ENCODE measurements around the gene TRAPPC3L. TPM values are rescaled to one million over a fixed set of nuclear protein-coding genes. Genes with fewer than 3 reads are reported as not detected.

The TRAPPC3L gene
- 0.06 TPM for total RNA-seq

GRCh38 chr6:116545651-116546050, at the start of gene TRAPPC3L:
Gene TRAPPC3L (minus strand): TSS chr6:116545684. CDS start chr6:116545514, 170 bp downstream.

DNA sequence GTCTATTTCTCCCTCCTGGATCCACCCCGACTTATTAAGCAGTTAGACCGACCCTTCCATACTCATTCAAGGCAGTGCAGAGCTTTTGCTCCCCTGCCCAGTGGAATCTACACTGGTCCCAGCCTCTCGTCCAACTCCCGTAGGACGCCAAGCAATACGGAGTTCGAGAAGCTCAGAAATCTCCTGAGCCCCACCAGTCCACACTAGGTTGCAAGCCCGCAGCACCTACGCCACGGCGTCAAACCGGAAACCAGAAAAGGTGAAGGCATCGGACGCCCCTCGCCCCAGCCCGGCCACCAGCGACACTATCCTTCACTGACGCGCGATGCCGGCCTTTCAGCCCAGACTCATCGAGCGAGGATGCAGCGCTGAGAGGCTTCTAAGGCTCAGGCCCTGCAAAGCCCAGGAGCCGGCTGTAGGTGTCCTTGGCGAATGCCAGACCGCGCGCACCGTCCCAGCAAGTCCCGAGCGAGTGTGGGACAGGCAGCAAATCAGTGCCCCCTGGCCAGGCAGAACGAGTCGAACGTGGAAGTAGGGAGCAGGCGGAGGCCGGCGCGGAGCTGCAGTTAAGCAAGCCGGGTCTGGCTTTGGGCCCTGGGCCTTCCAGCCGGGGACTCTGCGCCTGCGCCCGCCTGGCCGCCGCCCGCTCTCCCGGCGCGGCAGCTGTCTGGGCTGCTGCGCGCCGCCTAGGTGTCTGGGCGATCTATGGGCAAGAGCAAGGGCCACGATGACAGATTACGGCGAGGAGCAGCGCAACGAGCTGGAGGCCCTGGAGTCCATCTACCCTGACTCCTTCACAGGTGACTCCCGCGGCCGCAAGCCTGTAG, 25.6 kb upstream of the TRAPPC3L start, which contains the start of gene RWDD1:
TSS of gene RWDD1 (plus strand) at position 649 of the 827 bp plus-strand sequence. CDS start at position 728, 79 bp downstream.

DNA sequence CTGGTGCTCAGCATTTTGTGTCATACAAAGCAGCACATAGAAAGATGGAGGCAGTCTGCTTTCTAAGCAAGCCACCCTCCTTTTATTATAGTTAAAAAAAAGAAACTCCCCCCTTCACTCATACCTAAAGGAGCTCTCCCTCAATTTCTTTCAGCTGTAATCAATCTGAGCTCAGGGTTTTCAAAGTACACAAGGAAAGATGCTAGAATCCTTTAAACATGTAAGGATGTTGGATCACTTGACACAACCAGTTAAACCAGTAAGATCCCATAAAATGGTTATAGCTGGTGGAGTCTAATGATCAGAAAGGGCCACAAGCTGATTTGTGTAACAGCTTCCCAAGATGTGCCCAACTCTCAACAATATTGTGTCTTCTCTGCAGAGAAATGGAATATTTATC, 8.0 kb upstream of the TRAPPC3L start, which contains the start of gene CALHM4:
TSS of gene CALHM4 (plus strand) at position 301 of the 400 bp plus-strand sequence. CDS start at position 344, 43 bp downstream.

DNA sequence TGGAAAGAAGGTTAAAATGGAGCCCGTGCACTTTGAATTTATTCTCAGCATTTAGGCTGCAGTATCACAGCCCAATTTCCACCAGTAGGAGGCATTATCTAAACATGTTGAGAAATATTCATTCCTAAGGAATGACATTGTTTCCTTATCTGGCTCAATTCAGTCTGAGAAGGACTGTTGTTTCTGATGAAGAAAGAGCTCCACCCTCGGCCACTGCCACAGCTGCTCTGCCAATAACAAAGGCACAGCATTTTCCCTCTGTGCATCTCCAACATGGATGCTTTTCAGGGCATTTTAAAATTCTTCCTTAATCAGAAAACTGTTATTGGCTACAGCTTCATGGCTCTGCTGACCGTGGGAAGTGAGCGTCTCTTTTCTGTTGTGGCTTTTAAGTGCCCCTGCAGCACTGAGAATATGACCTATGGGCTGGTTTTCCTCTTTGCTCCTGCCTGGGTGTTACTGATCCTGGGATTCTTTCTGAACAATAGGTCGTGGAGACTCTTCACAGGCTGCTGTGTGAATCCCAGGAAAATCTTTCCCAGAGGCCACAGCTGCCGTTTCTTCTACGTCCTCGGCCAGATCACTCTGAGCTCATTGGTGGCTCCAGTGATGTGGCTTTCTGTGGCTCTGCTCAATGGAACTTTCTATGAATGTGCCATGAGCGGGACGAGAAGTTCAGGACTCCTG, 33.9 kb downstream of the TRAPPC3L start, which contains the start of gene CALHM5:
TSS of gene CALHM5 (plus strand) at position 216 of the 687 bp plus-strand sequence. CDS start at position 274, 58 bp downstream.

GRCh38 chr6:116461331-116461931, 84.1 kb downstream of the TRAPPC3L start, which contains the start of gene CALHM6:
Gene CALHM6 (plus strand): TSS chr6:116461375. CDS start chr6:116461930, 555 bp downstream.

Other genes with a start within 250 kb of the TRAPPC3L start
- 46.9 TPM for gene DSE, start 174.7 kb downstream of the TRAPPC3L start, total RNA-seq
- gene CALHM6, start 84.3 kb downstream of the TRAPPC3L start, total RNA-seq, result 4.2 TPM
- 2.2 TPM for gene CALHM5, start 34.0 kb downstream of the TRAPPC3L start, total RNA-seq
- not detected for gene CALHM4, start 8.1 kb upstream of the TRAPPC3L start, total RNA-seq
- gene RWDD1, start 25.8 kb upstream of the TRAPPC3L start, total RNA-seq, result 16.9 TPM
- gene RSPH4A, start 70.8 kb upstream of the TRAPPC3L start, total RNA-seq, result 1.9 TPM
- gene ZUP1, start 123.1 kb upstream of the TRAPPC3L start, total RNA-seq, result 12.3 TPM
- 21.1 TPM for gene KPNA5, start 135.5 kb upstream of the TRAPPC3L start, total RNA-seq
- gene FAM162B, start 220.0 kb upstream of the TRAPPC3L start, total RNA-seq, result 13.5 TPM